HG03159 (cell line): ENCODE measurements around the gene FBXO8.

Source experiments
- ATAC-seq: cut with Tn5 transposase; IDR thresholded peaks from one replicate; pipeline ENCODE4 v1.9.1; 2021; ENCODE audit warnings: mild to moderate bottlenecking, moderate library complexity; ENCODE audit not compliant: unreplicated experiment

FBXO8 gene

DNA sequence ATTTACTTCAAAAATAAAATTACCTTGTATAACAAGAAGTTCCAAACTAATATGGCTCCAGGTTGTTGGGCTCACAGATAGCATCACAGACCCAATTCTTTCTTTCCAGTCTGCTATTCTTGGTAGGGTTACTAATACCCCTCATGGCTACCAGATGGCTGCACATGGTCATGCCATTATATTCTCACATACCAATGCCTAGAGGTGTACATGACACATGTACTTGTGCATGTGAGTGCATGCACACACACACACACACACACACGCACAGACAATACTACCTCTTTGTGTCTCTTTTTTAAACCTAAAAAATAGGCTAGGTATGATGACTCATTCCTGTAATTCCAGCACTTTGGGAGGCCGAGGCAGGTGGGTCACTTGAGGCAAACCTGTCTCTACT is 31.1 kb downstream of the FBXO8 start:
- no peak for ATAC-seq

DNA sequence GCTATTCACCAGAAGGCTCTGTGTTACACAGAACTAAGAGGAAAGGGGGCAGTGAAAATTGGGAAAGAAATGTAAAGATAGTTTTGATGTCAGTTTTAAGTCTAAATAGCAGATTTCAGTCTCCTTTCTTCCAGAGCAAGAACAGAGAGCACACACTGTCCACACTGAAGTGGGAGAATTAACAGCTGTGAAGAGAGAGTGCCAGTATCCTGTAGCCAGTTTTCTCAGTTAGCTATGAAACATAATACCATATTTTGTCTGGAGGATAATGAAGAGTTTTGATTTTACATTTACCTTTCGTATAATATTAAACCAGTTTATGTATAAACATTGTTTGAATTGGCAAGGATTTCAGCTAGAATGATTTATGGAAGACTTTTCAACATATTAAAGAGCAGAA is 35.1 kb downstream of the FBXO8 start:
- no peak for ATAC-seq

DNA sequence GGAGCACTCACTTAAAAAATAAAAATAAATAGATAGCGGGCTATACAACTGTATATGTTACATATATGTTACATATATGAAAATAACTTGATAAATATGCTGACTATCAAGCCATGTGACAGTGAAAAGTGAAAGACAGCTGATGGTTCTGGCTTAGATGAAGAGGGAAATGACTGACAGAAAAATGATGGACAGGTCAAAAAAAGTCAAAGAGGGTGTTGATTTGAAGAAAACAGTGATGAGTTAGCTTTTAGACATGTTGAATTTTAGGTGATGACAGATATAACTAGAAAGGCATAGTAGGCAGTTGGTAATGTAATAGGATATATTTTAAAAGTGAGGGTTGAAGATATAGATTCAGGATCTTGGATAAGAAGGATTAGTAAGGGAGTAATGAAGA is 37.8 kb downstream of the FBXO8 start:
- ATAC-seq = no peak

DNA sequence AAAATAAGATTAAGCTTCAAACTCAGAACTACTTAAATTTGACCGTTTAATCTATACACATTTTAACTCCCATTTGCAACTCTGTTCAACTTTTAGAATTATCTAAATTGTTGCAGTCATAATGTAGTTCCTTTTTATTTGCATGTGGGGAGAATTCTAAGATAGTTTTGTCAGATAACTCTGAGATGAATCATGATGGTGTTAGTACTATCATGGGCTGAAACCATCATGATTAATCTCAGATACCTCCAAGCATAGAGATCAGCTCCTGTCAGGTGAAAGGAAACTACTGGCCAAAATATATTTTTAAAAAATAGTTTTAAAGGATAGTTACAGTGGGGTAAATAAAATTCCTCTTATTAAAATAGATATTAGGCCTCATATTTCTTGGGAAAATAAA is 39.0 kb downstream of the FBXO8 start:
- peak; percentile 76 for ATAC-seq

DNA sequence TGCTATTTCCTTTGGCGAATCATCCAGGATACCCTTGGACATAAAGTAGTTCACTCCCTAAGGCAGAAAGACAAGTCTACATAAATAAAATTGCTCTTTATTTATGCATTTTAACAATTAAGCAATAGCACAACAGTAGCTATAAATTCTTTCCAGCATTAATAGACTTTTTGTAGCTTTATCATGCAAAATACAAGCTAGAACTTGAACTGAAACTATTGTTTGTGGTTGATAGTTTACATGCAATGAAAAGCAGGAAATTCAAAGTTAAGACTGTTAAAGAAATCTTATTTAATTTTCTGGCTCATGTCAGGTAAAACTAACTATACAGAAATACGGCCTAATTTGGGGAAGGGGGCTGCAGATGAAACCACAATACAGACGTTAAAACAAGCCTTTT is 42.3 kb downstream of the FBXO8 start:
- ATAC-seq = no peak

DNA sequence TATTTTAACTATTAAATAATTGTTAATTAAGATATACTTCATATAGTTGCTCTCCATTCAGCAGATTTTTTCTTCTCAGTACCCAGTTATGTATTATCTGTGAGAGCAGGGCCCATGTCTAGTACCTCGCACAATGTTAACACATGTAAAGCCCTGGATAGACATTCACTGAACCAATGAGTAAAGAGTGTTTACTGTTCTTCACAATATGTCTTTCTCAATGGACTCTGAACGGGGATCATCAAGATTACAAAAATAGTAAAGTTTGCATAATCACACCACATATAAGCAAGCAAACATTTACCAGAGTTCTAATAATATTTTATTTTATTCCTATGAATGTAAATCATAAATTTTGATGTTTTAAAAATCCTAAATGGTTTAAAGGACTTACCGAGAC is 47.1 kb downstream of the FBXO8 start:
- no peak for ATAC-seq

DNA sequence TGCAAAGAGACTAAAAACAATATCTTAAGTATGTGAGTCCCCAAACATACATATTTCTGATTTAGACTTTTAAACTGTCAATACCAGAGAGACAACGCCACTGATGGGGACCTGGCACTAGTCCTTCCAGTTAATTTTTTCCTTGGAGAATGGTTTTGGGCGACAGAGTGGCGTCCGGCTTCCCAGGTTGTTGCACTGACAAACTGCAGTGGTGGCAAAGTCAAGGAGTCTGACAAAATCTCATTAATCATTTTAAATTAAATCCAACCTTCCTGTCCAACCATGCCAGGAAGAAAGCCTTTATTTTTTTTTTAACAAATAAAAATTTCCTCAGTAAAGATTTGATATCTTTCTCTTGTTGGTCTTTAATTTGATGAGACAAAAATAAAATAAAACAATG is 52.8 kb downstream of the FBXO8 start:
- ATAC-seq = no peak

DNA sequence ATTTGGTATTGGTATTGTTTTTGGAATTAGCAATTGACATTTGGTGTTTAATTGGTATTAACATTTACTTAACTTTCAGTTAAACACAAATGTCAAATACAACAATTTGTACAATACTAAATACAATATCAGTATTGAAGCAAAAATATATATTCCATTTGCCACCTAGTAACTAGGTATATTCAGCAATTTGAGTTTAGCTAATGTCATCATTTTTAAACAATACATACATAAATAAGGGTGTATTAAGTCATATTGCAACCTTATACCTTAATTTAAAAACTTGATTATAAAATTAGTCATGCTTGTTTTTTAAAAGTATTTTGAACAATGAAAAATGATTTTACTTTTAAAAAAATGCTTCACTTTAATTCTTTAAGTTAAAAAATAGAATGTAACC is 53.3 kb downstream of the FBXO8 start:
- no peak for ATAC-seq

DNA sequence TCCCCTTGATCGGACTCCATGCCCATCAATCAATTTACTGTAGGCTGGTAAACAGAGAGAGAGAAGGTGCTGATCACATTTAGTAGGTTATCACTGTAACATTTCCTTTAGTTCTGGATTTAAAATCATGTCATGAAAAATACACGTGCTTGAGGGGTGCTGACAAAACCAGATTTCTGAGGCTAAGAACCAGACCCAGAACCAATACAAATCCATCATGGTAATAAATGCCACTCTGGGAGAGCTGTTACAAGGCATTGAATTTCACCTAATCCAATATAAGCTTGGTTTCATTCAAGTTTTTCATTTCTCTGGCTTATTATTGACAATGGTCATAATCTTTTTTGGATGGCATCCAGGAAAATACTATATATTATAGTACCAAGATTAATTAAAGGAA is 54.5 kb downstream of the FBXO8 start:
- no peak for ATAC-seq

DNA sequence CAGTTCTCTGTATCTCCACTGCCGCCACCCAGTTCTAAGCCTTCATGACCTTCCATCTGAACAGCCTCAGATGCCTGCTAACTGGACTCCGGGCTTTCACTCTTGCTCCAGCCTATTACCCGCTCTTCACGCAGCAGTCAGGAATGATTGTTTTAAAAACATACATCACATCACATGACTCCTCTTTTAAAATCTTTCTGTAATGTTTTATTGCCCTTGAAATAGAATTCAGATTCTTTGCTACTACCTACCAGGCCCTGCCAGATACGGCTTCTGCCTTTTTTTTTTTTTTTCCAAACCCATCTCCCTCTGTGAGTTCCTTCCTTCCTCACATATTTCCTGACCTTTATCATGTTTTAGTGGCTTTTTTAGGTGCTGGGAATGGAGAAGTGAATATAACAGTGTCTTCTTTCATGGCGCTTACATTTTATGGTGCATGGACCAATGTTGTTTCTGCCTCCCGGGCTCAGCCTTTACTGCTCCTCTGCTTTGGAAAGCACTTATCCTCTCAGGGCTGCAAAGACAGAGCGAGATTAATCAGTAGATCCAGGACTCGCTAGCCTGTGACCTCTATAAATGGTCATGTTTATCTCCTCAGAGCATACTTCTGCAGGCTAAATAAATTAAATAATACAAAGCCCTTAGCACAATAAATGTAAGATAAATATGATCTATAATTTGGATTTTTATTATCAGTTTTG is 58.0 kb downstream of the FBXO8 start:
- ATAC-seq = no peak

DNA sequence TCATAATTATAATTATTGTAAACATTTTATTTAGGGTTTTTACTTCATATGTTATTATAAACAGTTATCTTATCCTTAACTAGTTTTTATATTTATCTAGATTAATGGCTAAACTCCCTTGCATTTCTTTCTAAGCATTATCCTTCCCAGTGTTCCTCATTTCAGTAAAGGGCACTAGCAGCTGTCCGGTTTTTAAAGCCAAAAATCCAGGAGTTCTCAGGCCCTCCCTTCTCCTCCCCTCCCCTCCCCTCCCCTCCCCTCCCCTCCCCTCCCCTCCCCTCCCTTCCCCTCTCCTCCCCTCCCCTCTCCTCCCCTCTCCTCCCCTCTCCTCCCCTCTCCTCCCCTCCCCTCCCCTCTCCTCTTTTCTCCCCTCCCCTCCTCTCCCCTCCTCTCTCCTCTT is 58.9 kb downstream of the FBXO8 start:
- ATAC-seq = no peak

DNA sequence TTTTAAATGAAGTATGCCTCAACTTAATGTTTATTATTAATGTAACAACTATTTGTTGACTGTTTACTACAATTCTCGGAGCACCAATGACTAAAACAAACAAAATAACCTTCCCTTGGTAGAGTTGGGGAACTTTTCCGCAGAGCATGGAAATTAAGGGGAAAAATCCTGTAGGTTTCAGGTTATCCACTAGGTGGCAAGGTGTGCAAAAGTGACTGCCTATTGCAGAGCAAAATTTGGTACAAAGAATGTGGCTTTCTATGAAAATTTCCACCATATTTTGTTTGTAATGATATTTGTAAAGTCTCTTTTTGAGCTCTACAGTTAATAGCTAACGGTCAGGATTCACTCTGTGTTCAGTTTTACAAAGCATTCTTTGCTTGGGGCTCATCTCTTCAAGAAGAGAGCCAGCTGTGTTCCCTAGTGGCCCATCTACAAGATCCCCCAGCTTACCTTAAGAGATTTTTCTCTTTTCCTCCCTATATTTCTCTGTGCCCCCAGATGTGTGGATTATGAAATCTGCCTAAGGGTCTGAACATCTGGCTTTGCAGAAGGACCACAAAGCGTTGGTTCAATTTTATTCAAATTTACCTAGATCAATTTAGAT is 61.1 kb downstream of the FBXO8 start:
- ATAC-seq = peak; percentile 77

DNA sequence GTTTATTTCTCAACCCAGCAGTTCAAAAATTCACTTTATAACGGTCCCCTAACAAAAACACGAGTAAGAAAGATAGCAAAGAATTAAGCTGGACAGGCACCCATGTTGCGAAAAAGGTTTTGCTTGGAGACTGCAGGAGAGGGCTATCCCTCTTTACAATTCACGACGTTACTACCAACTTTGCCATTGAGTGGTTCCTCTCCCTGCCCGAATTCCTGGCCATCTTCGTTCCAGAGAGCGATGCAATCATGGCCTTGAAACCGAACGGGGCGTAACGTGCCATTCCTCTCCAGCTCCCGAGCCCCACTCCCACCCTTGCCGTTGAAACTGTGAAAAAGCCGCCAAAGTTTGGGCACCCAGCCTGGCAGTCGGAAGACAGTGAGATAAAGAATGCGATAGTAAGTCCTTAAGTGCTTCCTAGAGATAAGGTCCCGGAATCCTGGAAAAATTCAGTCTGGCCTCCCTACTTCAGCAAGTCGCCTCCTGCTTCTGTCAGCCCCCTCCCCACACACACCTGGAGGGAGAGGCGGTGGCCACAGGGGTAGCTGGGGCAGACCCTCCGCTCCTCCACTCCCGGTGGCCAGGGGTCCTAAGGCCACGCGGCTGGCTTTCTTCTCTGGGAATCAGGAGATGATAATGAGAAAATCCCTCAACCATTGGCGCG is 65.2 kb downstream of the FBXO8 start:
- no peak for ATAC-seq

DNA sequence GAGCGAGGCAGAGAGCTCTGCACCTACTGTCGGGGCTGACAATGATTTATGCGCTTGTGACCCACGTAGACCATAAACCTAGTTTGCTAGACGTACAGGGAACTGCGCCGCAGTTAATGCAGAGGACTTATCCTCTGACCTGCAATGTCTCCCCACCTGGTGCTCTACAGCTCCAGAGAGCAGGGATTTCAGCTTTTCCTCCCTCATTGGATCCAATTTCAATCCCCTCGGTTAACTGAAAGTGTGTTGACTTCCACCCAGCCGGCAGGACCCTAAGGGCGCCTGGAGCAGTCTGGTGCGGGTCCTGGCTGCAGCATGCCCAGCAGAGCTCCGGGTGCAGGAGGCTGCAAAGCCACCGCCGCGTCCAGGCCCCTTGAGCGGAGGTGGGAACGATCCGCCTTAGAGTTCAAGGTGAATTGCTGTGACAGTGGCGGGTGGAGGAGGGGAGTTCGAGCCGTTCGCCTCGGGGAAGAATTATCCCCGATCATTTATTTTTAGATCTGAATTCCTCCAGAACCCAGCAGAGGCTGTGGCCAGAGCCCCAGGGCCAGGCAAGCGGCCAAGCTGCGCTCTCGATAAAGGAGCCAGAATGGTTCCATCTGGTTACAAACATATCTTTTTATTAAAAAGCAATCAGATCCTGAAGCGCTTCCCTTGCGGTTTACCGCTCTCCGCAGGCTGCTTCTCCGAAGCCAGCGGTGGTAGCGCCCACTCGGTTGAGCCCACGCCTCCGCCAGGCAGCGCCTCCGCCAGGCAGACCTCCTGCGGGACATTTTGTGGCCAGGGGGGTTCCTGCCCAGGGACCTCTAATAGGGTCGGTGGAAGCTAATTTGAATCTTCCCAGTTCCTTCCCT is 66.0 kb downstream of the FBXO8 start:
- peak; percentile 34 for ATAC-seq

DNA sequence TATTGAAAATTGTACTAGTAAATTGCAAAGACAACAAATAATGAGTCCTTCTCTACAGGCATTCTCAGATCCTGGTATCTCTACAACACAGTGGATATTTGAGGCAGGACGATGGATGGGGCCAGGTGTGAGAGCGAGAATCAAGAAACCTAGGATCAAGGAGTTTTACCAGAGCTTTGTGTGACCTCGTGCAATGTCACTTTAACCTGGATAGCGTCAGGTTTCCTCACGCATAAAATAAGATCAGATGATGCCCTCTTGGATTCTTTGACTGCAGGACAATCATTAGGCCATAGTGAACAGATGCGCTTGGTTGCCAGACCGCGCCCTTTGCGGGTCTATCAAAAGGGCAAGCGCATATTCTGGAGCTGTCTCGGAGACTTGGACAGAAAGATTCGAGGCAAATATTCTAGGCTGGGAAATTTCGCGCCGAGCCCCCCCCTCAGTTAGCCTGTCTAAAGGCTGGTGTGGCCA is 66.6 kb downstream of the FBXO8 start:
- ATAC-seq = peak; percentile 10

DNA sequence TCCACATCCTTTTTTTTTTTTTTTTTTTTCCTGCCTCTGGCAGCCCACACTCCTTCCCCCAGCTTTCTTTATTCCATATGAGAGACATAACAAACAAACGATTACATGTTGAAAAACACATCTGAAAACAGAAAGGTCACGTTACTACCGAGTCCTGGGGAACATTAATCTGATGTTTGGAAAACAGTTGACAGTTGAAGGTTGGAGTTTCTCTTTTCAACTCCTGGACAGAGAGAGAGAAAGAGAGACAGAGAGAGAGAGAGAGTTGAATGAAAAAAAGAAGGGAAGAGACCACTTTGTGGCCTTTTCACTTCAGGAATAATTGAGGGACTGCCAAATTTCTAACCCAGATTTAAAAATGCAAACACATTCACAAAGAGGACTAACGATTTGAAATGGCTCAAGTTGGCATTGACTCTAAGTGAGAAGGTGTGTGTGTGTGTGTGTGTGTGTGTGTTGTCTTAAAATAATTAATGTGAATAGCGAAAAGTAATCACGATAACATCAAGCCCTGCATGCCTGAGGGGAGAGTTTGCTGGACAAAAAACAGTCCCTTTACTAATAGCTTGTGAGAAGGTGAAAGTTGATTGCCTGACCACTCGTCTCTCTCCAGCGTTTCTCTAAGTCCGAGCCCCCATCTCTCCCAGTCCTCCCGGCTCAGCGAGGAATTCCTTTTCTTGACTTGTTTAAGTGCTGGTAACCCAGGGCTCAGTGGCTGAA is 67.3 kb downstream of the FBXO8 start:
- ATAC-seq = no peak

DNA sequence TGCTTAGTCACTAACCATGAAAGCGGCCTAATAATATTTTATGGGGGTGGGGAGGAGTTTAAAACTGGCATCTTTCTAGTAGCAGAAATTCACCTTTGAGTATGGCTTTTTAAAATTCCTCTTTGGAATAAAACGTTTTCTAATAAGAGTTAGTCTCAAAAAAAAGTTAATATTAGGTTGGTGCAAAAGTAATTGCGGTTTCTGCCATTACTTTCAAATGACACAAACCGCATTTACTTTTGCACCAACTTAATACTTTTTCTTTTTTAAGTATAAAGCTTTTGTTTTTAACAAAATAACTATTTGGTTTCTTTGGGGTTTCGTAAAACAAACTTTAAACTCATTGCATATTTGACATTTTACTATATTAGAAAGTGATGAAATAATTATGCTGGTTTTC is 68.4 kb downstream of the FBXO8 start:
- no peak for ATAC-seq

DNA sequence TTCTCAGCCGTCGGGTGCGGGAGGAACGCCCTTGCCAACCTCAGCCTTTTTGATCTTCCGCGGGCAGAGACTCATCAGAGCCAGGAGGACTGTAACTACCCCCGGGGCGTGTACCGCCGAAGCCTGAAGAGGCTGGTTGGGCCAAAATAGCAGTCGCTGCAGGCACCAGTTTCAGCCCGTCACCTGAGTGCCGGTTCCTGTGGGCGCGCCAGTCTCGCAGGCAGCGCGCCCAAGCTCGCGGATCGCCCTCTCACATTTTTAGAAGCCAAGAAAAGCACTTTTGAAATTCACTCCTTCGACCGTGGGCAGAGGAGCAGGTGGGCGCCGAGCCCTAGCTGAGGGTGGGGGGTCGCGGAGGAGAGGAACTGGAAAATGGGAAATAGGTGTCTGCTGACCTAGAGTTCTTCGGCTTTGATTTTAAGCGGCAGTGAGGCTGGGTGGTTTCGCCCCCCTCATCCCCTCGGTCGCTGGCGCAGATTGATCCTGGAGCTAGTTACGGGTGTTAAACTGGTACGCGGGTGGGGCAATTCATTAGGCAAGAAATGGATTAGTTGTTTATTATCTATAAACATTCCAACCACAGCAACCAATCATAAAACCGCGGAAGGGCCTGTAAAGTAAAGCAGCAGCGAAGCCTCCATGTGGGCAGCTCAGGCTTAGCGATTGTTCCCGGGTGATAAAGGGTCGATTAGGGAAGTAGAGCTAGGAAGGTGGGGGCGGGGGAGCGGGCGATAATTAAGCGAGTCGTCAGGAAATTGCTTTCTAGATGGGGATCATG is 69.2 kb downstream of the FBXO8 start:
- ATAC-seq = peak; percentile 47

DNA sequence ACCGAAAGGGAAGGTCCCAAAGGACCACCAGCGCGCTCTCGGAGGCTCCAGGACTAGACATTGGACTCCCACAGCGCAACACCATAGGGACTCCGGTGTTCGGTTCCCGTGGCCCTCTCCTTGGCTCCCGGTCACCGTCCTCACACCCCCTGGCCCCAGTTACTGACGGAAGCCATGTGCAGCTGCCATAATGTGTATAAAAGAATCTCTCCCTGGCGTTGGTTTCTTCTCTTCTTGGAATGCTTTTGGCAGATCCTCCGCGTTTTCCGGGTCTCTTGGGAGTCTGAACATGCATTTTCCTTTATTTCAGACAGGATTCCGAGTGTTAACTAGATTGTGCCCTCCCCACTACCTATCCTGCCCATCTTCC is 69.8 kb downstream of the FBXO8 start:
- ATAC-seq = no peak

DNA sequence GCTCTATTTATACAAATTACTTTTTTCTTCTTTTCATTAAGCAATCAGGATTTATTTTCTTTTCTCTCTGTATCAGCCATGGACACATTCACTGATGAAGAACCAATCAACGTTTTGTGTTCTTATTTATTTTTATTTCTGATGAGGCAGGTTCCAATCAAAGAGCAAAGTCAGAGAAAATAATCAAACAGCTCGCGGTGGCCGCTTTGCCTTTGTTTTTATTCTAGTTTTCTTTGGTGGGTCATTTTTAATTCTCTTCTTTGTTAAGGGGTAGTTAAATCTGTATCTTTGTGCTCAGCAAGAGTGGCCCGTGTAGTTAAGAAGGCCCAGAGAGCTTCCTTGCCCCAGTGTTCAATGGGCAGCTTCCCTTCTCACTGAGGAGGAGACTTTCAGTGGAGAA is 71.4 kb downstream of the FBXO8 start:
- no peak for ATAC-seq
